Measurements from ENCODE around the gene B3GALNT2. TPM values are rescaled to one million over a fixed set of nuclear protein-coding genes. Genes with fewer than 3 reads are reported as not detected.

Gene B3GALNT2
- total and polyA plus RNA-seq, 2 of the 8 experiments (the other 6 are each of a cell fraction or from before 2014, with no cell fraction given), result 15.4 to 39.4 TPM

DNA sequence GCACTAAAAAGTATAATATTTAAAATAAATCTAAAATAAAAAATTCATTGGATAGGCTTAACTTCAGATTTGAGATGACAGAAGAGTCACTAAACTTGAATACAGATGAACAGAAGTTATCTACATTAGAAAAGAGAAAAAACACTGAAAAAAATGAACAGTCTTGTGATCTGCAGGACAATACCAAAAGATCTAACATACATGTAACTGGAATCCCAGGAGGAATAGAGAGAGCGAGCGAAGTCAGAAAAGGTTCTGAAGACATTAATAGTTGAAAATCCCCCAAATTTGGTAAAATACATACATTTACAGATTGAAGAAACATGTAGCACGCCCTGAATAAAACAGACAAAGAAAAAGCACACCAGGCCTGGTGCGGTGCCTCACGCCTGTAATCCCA, 21.2 kb downstream of the B3GALNT2 start:
- Histone ChIP-seq H4K20me1 (replicated peaks in 1 of 2; ENCODE audit: control insufficient read depth in 1 of 2, insufficient read depth in 2 of 2, low read length in 2 of 2) (no peaks in the 10 kb centered on the region), H3K4me2 (ENCODE audit: insufficient read depth in 1 of 2, low read depth in 2 of 2, low read length in 2 of 2) (no peak overlapping the region), H2AFZ (ENCODE audit: low read length) (no peak overlapping the region), H3K9ac (replicated peaks in 1 of 4; ENCODE audit: extremely low read depth in 1 of 4, low read depth in 3 of 4, low read length in 3 of 4) (no peak overlapping the region), H3K79me2 (ENCODE audit: control insufficient read depth in 1 of 2, insufficient read depth in 2 of 2, low read length in 2 of 2) (no peaks in the 10 kb centered on the region), H3K23me2 (ENCODE audit: low read depth, low read length) (no peaks in the 10 kb centered on the region), H3K27ac (ENCODE audit: low read depth, low read length) (no peak overlapping the region), H2BK120ac (replicated peaks; ENCODE audit: low read depth, low read length) (no peak overlapping the region), H4K5ac (ENCODE audit: insufficient read length, low read depth, low read length) (no peak overlapping the region), H2AK5ac (ENCODE audit: low read depth, low read length) (no peak overlapping the region), H3K36me3 (ENCODE audit: control insufficient read depth in 2 of 4, insufficient read depth in 4 of 4, low read length in 3 of 4) (peaks cover 7 to 55% (median 29%) of the 10 kb centered on the region in 4 experiments; a peak in 7 of 8 replicates), H3K27me3 (replicated peaks in 1 of 4; ENCODE audit: control insufficient read depth in 3 of 4, extremely low read depth in 1 of 4, insufficient read depth in 3 of 4, low read length in 3 of 4) (no peaks in the 10 kb centered on the region), H2BK15ac (ENCODE audit: low read length) (no peak overlapping the region), H2BK12ac (ENCODE audit: low read depth, low read length) (no peak overlapping the region), H3K18ac (ENCODE audit: extremely low read depth, low read length) (no peak overlapping the region), H3K79me1 (ENCODE audit: low read depth, low read length) (no peaks in the 10 kb centered on the region), H4K8ac (ENCODE audit: extremely low read depth, insufficient read depth, low read length) (no peak overlapping the region), H3K9me3 (ENCODE audit: insufficient read depth in 2 of 2, low read depth in 1 of 2, low read length in 1 of 2) (no peaks in the 10 kb centered on the region), H3K4me1 (replicated peaks in 1 of 4; ENCODE audit: control insufficient read depth in 3 of 4, insufficient read depth in 4 of 4, low read length in 3 of 4) (no peaks in the 10 kb centered on the region), H3K56ac (replicated peaks; ENCODE audit: insufficient read length, low read depth, low read length) (no peak overlapping the region), H3K14ac (ENCODE audit: insufficient read length) (no peak overlapping the region), H2BK5ac (ENCODE audit: low read depth, low read length) (no peak overlapping the region), H3K23ac (ENCODE audit: insufficient read length) (no peak overlapping the region), H4K91ac (replicated peaks; ENCODE audit: insufficient read length, low read length) (no peak overlapping the region), H2BK20ac (ENCODE audit: low read length) (no peak overlapping the region), H3K4me3 (ENCODE audit: extremely low read depth in 1 of 4, insufficient read depth in 2 of 4, low read depth in 3 of 4, low read length in 4 of 4) (no peak overlapping the region), H3K4ac (replicated peaks; ENCODE audit: insufficient read length, low read depth, low read length) (no peak overlapping the region)
- no peak for DNase-seq (ENCODE audit: low read depth in 1 of 2, low spot score in 2 of 2)
- ChIA-PET CTCF (ENCODE audit: partially characterized antibody) (no interaction called here), POLR2A (ENCODE audit: partially characterized antibody) (interaction anchor here (0.9 kb wide), 1 partner anchor 9 kb away, joined by 5 read pairs; no protein-coding TSS in a partner anchor)
- WGBS, 2 experiments (ENCODE audit: extremely low coverage in 1 of 2, insufficient coverage in 1 of 2, insufficient read length in 1 of 2, insufficient replicate concordance in 2 of 2, low coverage in 1 of 2, low lambda C conversion rate in 2 of 2, missing lambda C conversion rate in 1 of 2), result 94% methylated on average over 5 of the region's 5 CpGs; no CpG with 5 or more reads in 1 of the 2 experiments
- no peak for FAIRE-seq
- TF ChIP-seq POLR2AphosphoS5 (IDR thresholded peaks at IDR 0.05; ENCODE audit: low read depth, low read length) (no peak), GABPA (IDR thresholded peaks at IDR 0.05; ENCODE audit: borderline replicate concordance, insufficient read depth, low read length) (no peak), TAF1 (IDR thresholded peaks at IDR 0.05; ENCODE audit: low read depth, low read length) (no peak), JUND (IDR thresholded peaks at IDR 0.05; ENCODE audit: low read length) (no peak), SUZ12 (IDR thresholded peaks at IDR 0.05; ENCODE audit: low read length) (no peak), EP300 (IDR thresholded peaks at IDR 0.05; ENCODE audit: borderline replicate concordance in 1 of 2, low read depth in 2 of 2, low read length in 2 of 2) (no peak), TEAD4 (IDR thresholded peaks at IDR 0.05; ENCODE audit: low read depth, low read length) (no peak), SRF (IDR thresholded peaks at IDR 0.05; ENCODE audit: low read depth, low read length) (no peak), KDM5A (IDR thresholded peaks at IDR 0.05; ENCODE audit: low read length) (no peak), CTBP2 (IDR thresholded peaks at IDR 0.05; ENCODE audit: borderline replicate concordance, insufficient read depth, insufficient read length, low read length) (no peak), TBP (IDR thresholded peaks at IDR 0.05; ENCODE audit: low read depth, low read length) (no peak), RBBP5 (IDR thresholded peaks at IDR 0.05; ENCODE audit: borderline replicate concordance, low read depth, low read length) (no peak), CHD2 (IDR thresholded peaks at IDR 0.05; ENCODE audit: low read length) (no peak), ASH2L (IDR thresholded peaks at IDR 0.05; ENCODE audit: low read length) (no peak), FOSL1 (IDR thresholded peaks at IDR 0.05; ENCODE audit: insufficient read depth, low read depth, low read length) (no peak)

Data from H1 (cell line).